AG20443 (cell line): ENCODE data around the gene BCL2.

Experiments used
- DNase-seq: peaks from one replicate; pipeline ENCODE4 v3.0.0; 2012; ENCODE audit warnings: low spot score, mixed read lengths

Gene BCL2

DNA sequence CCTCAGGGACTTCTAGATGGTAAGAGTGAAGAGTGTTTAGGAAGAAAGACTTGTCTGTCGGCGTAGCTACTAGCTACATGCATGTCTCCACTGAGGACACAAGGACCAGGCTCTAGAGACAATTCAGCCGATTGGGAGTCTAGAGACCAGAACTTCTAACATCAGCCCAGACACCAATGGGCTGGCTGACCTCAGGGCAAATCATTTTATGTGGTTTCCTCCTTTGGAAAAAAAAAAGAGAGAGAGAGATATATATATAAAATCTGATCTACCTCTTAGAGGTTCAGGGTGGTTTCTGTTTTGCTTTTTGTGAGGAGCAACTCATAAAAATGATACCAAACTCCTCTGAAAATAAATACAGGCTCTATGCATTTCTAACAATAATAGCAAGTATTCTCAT, 212.8 kb downstream of the BCL2 start:
- DNase-seq: no peak

DNA sequence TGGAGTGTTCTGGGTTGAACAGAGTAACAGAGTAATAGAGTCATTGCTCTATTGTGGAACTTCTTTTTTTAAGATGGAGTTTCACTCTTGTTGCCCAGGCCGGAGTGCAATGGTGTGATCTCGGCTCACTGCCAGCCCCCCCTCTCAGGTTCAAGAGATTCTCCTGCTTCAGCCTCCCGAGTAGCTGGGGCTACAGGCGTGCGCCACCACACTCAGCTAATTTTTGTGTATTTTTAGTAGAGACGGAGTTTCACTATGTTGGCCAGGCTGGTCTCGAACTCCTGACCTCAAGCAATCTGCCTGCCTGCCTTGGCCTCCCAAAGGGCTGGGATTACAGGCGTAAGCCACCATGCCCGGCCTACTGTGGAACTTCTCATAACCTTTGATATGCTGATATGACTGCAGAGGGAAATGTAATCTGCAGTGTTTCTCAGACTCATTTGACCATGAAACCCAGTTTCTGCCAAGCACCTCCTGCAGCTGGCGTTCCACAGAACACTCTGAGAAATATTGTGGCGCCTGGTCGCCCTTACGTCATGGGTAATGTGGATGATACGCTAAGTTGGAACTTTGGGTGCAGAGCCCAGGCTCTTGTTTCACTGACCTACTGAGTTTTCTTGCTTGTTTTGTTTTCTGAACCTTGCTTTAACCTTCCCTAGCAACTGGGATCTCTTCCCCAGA, 213.8 kb downstream of the BCL2 start:
- no peak for DNase-seq

DNA sequence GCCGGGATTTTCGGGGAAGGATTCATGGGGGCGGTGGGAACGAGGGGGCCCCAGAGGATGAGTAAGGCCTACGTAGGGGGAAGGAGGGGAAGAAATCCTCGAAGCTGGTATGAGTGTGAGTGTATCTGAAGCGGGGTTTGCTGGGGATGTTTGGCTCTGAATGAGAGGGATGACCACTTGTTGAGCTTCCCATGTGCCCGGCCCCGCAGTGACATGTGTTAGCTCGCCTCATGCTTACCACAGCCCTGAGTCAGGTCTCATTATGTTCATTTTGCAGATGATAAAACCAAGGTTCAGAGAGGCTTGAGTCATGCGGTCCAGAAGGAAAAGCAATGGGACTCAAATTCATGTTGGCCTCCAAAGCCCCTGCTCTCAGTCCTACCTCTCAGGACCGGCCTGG, 214.7 kb downstream of the BCL2 start:
- DNase-seq: no peak

DNA sequence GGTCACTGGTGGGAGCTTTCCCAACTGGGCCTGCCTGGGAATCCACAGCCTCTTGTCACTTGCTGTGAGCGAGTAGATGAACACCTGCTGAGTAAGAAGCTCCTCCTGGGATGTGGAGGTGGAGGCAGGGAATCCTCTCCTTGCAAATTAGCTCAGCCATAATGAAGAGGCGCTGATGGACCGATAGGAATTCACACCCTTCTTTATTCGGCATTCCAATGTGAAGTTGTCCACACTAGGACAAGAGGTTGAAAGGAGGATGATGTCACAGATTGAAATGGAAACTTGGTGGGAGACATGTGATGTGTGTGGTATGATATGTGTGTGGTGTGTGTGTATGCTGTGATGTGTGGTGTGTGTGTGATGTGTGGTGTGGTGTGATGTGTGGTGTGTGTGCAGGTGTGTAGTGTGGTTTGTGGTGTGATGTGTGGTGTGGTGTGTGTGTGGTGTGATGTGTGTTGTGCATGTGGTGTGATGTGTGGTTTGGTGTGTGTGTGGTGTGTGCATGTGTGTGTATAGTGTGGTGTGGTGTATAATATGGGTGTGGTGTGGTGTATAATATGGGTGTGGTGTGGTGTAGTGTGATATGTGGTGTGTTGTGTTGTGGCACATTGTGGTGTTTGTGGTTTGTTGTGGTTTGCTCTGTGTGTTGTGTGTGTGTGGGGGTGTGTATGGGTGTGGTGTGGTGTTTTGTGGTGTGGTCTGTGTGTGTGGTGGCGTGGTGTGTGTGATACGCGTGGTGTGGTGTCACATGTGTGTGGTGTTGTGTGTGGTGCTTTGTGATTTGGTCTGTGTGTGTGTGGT, 216.4 kb downstream of the BCL2 start:
- no peak for DNase-seq

DNA sequence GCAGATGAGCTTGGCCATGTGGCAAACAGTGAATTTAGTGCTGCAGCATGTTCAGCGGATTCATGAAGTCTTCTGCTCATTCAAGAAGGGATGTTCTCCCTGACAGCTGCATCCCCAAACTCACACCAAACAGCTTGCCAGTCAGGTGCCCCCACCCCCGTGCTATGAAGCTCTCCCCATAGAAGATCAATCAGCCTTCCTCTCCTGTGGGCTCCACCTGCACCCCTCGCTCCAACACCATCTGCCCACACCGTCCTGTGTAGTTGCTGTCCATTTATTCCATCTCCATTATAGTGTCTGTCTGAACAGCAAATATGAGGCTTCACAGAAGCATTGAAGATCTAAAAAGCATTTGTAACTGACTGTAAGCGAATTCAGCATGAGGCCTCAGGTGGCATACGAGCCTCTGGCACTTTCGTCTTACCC, 218.9 kb downstream of the BCL2 start:
- no peak for DNase-seq

DNA sequence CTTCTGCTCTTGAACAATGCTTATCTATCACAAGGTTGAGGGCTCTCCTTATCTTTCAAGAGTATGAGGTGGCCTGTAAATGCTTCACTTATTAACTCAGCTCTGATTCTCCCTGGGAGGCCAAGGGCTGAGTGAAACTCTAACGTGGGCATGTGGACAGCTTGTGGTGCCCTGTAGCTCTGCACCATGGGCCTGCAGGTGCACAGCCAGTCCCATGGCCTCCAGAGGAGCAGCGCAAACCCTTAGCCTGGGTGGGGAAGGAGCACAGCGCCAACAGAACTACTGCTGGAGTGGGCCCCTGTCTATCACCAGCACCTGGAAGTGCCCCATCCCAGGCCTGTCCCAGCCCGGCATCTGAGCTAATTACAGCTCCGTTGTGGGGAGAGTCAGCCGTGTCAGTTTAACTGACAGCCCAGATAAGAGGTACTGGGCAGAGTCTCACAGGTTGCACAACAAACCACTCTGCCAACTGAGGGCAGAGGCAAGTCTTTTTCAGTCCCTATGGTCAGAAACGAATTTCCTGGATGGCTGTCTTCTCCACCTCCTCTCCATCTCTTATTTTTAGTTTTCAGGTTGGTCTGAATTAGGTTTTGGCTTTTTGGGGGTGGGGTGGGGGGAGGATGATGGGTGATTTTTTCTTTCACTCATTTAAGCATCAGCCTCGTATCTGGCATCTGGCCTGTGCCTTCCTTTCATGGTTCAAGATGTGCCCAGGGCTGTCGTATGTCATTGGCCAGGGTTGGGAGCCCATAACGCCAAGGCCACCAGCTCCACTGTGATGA, 219.5 kb downstream of the BCL2 start:
- no peak for DNase-seq

DNA sequence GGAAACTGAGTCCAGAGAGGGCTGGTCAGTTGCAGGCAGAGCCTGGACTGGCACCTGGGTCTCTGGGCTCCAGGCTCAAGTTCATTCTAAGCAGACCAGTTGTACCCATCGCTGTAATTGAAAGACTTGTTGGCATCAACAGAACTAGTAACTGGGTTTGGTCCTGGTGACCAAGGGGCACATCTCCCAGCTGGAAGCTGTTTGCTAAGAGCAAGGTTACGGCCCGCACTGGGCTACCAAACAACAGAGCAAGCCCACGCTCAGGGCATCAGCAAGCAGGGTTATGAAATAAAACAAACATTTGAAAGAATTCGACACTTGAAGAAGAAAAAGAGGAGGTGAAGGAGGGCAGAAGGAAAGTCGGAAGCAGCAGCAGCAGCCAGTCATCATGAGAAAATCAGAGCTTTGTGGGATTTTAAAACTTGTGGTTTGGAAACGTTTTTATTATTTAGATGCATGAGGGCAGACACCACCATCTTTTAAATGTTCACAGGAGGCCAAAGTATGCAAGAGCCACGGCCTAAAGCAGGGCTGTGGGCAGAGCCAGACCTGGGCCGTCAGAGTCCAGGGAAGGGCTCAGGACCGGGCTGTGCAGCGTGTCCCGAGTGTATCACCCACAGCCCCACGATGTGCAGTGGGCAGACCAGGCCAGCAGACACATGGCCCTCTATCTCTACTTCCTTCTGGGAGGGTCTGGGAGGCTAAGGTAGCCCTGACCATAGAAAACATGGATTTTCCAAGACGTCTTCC, 220.3 kb downstream of the BCL2 start:
- no peak for DNase-seq

DNA sequence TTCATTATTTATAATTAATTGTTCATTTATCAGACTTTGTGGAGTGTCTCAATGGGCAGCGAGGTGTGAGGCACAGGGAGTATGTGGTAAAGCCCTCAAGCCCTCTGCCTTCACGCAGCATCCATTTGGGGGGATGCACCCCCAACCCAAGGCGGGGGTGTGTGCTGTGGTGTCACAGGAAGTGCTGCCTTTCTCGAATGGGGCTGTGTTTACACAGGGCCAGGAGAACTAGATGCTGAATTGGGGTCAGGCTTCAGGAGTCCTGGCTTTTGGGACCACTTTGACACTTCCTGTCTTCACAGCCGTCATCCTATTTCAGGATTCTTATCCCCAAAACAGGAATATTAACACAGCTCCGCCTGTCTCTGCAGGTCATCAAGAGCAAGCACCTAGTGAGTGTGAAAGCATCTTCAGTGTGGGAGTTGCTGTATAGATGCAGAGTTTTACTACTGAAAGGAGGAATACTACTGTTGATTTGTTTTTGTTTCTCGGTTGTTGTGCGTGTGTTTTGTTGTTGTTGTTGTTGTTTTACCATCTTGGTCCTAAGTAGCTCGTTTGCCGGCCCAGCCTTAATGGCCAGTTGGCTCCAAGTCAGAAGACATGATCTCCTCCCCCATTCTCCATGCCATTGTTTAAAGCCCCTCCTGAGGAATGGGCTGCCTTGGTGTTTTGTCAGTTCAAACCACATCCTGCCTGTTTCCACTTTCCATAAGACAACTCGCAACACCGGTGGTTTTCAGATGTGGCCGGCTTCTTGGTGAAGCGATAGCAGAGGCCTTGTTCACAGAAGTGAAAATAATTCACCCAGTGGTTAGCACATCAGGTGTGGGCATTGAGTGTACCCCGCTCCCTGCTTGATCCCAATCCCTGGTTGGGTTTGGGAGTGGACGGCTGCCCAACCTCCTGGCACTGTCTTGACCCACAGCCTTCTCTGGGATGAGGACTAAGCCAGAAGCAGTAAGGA, 221.3 kb downstream of the BCL2 start:
- no peak for DNase-seq

DNA sequence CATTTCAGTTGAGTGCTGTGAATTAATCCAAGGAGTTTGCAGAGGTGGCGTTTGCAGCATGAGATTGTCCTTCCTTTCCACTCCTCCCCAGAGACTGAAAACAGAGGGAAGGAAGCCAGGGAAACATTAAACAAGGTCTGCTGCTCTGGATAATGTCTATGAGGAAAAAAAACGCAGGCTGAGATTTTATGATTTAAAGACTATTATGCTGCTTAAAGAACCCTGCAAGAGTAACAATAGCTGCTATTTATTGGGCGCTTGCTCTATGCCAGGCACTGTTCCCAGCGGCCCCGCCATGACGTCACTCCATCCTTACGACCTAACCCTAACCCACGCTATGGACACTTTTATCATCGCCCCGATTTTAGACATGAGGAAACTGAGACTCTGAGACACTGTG, 222.4 kb downstream of the BCL2 start:
- DNase-seq: no peak

DNA sequence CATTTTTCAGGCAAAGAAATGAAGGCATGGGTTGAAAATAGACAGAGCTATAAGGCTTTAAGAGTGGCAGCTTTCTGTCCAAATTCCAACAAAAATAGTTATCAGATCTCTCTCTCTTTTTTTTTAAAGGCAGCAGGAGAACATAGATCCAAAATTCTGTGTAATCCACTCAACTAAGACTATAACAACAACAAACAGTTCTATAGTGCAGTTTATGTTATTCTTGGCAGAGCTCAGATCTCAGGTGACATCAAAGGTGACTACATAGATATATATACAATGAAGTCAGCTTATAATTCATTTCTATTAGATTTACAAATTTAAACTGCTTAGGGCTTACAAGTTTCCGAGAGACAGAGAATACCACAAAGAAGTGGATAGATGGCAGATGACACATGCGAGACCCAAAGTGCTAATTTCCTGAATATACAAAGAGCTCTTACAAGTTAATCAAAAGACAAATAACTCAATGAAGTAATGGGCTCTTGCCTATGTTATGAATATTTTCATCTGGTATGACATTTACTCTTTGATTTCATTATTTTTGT, 223.2 kb downstream of the BCL2 start:
- DNase-seq: no peak

DNA sequence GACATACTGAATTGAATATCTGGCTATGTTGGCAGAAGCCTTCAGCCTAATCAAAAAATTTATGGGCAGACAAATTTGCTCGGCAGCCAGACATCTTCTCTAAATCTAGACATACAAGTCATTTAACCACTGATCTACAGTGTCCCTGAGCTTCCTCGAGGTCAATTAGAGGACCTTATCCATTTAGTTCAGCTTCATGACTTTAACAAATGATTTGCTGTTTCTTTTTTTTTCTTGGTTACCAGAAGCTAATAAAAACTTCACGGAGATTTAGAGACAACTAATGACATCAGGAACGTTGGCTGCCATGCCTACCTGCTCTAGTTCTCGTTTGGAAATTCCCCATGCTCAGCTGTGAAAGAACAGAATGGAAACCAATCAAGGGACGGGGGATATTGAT, 223.8 kb downstream of the BCL2 start:
- DNase-seq: no peak

DNA sequence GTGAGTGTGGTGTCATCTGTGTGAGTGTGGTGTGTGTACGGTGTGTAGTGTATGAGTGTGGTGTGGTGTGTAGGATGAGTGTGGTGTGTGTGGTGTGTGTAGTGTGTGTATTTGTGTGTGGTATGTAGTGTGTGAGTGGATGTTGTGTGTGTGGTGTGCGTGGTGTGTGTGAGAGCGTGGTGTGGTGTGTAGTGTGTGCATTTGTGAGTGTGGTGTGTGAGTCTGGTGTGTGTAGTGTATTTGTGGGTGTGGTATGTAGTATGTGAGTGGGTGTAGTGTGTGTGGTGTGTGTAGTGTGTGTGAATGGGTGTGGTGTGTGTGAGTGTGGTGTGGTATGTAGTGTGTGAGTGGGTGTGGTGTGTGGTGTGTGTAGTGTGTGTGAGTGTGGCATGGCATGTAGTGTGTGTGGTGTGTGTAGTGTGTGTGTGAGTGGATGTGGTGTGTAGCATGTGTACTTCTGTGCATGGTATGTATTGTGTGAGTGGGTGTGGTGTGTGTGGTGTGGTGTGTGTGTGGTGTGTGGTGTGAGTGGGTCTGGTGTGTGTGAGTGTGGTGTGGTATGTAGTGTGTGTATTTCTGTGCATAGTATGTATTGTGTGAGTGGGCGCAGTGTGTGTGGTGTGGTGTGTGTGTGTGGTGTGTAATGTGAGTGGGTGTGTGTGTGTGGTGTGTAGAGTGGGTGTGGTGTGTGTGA, 227.8 kb downstream of the BCL2 start:
- DNase-seq: no peak

DNA sequence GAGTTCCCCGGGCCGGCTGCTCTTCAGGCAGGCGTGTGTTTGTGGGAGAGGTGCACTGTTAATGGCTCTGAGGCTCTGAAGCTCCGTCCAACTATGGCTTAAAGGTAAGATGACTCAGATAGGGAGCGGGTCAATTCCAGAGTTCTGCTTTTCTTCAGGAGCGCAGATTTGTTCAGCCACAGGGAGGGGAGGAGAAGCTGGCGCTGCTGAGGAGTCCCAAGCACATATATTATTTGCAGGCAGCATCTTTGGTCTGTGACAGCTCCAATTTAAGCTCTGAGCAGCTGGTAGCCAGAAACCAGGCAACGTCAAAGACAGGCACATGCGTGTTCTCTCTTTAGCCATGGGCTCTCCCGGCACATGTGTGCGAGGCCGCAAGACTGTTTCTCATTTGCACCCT, 229.2 kb downstream of the BCL2 start:
- no peak for DNase-seq

DNA sequence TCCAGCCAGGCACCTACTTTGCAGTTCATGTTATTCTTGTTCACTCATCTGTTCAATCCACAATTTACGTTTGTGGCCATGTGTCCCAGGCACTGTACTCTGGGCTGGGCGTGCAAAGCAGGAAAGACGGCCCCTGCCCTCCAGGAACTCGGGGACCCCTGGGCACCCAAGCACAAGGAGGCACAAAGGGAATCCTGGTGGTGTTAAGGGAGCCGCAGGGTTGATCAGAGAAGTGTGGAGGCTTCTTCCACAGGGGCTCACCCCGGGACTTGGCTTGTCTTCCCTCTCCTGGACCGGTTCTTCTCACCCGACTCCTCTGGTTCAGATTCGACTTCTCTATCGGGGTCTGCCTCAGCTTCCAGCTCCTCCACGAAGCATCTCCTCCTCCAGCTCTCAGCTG, 230.5 kb downstream of the BCL2 start:
- no peak for DNase-seq

DNA sequence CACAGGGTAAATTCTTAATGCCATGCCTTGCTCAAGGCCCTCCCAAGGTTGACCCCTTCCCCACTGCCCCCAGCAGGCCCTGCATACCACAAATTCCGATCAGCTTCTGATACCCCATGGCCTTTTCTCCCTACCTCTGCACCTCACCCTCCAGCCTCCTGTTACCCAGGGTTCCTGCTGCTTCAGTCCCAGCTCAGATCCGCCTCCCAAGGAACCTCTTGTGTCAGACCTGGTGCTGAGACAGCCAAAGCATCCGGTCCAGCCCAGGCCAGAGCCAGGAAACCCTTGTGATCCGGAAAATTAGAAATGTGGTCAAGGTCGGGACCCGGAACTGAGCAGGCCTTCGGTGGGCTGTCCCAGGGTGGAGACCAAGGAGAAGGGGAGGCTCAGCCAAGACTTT, 231.3 kb downstream of the BCL2 start:
- DNase-seq: no peak

DNA sequence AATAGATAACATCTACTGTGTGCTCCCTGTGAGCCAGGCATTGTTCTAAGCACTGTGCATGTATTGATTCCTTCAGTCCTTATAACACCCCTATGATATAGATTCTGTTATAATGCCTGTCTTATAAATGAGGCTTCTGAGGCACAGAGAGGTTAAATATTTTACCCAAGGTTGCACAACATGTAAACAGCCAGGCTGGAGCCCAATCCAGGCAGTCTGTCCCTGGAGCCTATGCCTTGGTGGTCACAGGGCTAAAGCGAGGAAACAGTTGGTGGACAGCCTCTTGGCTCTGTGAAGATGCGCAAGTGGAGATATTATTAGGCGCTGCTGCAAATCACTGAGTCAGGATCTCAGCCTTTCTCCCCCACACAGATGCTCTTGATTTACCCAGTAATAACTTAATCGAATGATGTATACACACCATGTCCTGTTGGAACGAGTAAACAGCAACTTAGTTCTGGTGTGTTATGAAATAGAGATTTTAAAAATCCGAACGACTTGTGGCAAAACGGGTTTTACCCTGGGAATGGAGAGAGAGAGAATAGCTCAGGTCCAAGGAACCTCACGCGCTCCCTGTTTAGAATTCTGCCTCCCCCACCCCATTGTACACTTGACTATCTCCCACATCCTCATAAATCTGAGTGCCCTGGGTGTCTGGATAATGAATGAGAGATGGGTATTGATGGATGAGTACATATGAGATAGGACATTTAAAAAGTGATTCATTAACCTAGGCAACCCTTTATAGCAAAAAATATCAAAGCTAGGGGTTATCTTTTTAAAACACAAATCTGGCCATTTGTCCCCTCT, 231.9 kb downstream of the BCL2 start:
- DNase-seq: no peak

DNA sequence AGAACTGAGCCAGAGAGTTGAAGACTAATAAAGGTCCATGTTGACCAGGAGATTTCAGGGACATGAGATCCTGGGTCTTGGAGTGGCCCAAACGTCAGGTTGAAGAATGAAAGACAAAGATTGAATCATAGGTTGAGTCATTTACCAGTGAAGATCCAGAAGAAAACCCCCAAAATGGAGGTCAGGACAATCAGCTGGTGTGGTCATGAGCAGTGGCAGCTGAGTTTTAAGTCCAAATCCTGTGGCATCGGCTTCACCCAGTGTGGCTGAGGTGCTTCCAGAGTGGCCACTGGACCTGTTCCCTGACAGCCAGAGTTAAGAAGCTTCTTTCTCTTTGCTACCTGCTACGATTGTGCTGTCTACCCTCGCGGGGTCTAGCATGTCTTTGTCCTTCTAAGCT, 234.0 kb downstream of the BCL2 start:
- DNase-seq: no peak

DNA sequence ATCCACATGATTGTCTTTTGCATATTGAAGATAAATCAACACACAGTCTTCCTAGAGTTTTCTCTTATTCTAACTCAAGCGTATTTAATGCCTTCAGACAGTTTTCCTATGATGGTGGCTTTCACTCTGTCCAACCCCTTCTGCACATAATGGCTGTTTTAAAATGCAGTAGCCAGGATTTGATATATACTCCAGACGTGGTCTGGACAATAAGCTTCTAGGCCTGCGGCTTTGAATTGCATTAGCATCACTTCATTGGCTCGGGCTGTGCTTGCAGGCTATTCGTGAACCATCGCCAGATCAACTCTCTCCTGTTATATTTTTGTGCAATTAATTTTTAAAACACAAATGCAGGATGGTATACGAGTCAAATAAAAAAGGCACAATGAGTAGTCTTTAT, 235.3 kb downstream of the BCL2 start:
- DNase-seq: no peak

DNA sequence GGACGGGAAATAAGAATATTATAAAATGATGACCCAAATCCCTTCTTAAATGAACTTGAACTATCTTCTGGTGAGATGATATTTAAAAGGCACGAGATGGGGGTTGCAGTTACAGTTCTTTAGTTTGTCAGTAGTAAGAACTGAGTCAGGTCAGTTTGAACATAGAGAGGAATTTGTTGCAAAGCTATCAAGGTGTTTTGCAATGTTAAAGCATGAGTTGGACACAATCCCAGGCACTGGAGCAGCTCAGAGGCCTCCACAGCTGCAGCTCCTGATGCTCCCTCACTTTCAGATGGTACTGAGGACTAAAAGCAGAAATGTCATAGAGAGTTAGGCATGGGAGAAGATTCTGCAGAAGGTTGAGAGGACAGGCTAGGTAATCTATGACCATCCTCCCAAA, 236.0 kb downstream of the BCL2 start:
- DNase-seq: no peak
